Measurements from ENCODE around the gene KIF7. TPM values are rescaled to one million over a fixed set of nuclear protein-coding genes. Genes with fewer than 3 reads are reported as not detected.

KIF7 gene
- total and polyA plus RNA-seq, 2 of the 4 experiments (the other 2 are of a cell fraction), result 5.0 to 9.0 TPM

DNA sequence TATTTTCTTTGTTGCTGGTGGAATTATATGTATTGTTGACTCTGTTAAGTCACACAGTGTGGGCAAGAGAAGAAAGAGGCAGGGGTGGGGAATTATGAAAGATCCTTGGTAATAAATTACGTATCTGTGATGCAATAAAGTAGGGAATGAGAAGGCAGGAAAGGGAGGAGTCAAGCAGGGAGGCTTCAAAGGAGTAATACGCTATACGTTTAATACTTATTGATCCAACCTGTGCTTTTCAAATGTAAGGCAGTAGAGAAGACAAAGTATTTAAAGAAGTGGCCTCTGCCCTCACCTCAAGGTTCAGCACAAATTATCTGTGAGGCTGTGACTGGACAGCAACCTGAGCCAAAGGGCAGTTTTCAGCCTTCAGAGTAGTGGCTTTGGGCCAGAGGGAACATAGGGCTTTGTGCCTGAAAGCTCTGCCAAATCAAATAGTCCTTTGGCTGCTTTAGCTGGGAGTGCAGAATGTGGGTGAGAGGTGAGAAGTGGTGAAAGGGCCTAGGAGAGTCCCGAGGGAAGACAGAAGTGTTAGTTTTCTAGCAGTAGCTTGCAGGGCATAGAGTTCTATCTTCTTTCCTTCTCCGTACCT, 25.1 kb upstream of the KIF7 start:
- no peak overlapping the region for H3K56ac ChIP-seq (ENCODE audit: extremely low read depth, insufficient read depth, low read length)
- no TSS peak for BruUV-seq (replicated peaks)
- no peaks in the 10 kb centered on the region for H4K20me1 ChIP-seq (ENCODE audit: insufficient read depth, low read length)
- intact Hi-C loops (cut with micrococcal nuclease) (no loop called here), in situ Hi-C loops (cut with MboI; ENCODE audit: low sequenced_read_pairs) (no loop called here), dilution Hi-C loops (cut with HindIII; ENCODE audit: low sequenced_read_pairs, unreplicated experiment) (no loop called here)
- H2AFZ ChIP-seq (replicated peaks; ENCODE audit: low read length, poor library complexity), result no peak overlapping the region
- no peak overlapping the region for H2AK9ac ChIP-seq (replicated peaks; ENCODE audit: low read depth, low read length, poor library complexity)
- peak; percentile 84 for ATAC-seq (ENCODE audit: low read depth)
- no peak overlapping the region for H4K91ac ChIP-seq (ENCODE audit: insufficient read depth, low read depth, low read length)
- H3K18ac ChIP-seq (ENCODE audit: low read depth, low read length), result no peak overlapping the region
- H3K14ac ChIP-seq (replicated peaks; ENCODE audit: low read depth, low read length), result no peak overlapping the region
- no peak overlapping the region for H2BK5ac ChIP-seq (ENCODE audit: low read depth, low read length, poor library complexity, severe bottlenecking)
- no peaks in the 10 kb centered on the region for H3K27me3 ChIP-seq (ENCODE audit: control insufficient read depth, insufficient read depth, low read length)
- no peaks in the 10 kb centered on the region for H3K9me3 ChIP-seq (ENCODE audit: control insufficient read depth, insufficient read depth, low read length)
- no peak overlapping the region for H2AK5ac ChIP-seq (ENCODE audit: low read depth, low read length)
- no peak overlapping the region for H3K23ac ChIP-seq (ENCODE audit: low read depth, low read length)
- H3K4ac ChIP-seq (ENCODE audit: low read depth, low read length), result no peak overlapping the region
- H2BK120ac ChIP-seq (ENCODE audit: low read depth, low read length), result no peak overlapping the region
- H3K27ac ChIP-seq (ENCODE audit: insufficient read depth, low read length), result no peak overlapping the region
- peaks cover 8% of the 10 kb centered on the region; the same call in 1 of the 2 replicates for H3K9me1 ChIP-seq (ENCODE audit: insufficient read depth, low read length)
- H3K79me1 ChIP-seq (ENCODE audit: low read depth in 1 of 2, low read length in 2 of 2), result no peaks in the 10 kb centered on the region
- TF ChIP-seq CHD1 (IDR thresholded peaks at IDR 0.05; ENCODE audit: low read depth, low read length) (no peak), CEBPB (IDR thresholded peaks at IDR 0.05; ENCODE audit: low read depth, low read length) (peak; percentile 66), RFX5 (IDR thresholded peaks at IDR 0.05; ENCODE audit: low read depth, low read length) (no peak), POLR2A (IDR thresholded peaks at IDR 0.05; ENCODE audit: low read depth, low read length) (no peak)
- H3K9ac ChIP-seq (ENCODE audit: low read depth, low read length), result no peak overlapping the region
- WGBS, 2 experiments (ENCODE audit: extremely low coverage in 2 of 2, insufficient read length in 1 of 2), result no CpG with 5 or more reads among the region's 5 CpGs
- ChIA-PET POLR2A (ENCODE audit: unreplicated experiment) (no interaction called here), CTCF (no interaction called here)
- H3K36me3 ChIP-seq (ENCODE audit: control insufficient read depth, insufficient read depth, low read length), result peaks cover 2% of the 10 kb centered on the region; the same call in 1 of the 2 replicates
- H4K8ac ChIP-seq (ENCODE audit: low read depth in 2 of 2, low read length in 2 of 2), result no peak overlapping the region
- H3K4me1 ChIP-seq (ENCODE audit: control insufficient read depth, insufficient read depth, low read length), result peaks cover 2% of the 10 kb centered on the region; the same call in 1 of the 2 replicates
- H2BK15ac ChIP-seq (ENCODE audit: low read depth, low read length), result no peak overlapping the region
- no peak overlapping the region for H2BK20ac ChIP-seq (ENCODE audit: low read depth, low read length)
- H4K5ac ChIP-seq (ENCODE audit: low read depth, low read length), result no peak overlapping the region
- no peak overlapping the region for H3K4me3 ChIP-seq (ENCODE audit: insufficient read depth, low read depth, low read length)
- no peak overlapping the region; the same call in 1 of the 2 replicates for H3K4me2 ChIP-seq (ENCODE audit: low read depth, low read length)
- peak; percentile 67 for DNase-seq
